Hypothalamus (tissue), 51 donors: Measurements from ENCODE around the gene FGF19.

Experiments
- DNase-seq, 51 donors: peaks; one replicate each; lab custom pipeline; 2025; lab: John Stamatoyannopoulos, UW

Gene FGF19

DNA sequence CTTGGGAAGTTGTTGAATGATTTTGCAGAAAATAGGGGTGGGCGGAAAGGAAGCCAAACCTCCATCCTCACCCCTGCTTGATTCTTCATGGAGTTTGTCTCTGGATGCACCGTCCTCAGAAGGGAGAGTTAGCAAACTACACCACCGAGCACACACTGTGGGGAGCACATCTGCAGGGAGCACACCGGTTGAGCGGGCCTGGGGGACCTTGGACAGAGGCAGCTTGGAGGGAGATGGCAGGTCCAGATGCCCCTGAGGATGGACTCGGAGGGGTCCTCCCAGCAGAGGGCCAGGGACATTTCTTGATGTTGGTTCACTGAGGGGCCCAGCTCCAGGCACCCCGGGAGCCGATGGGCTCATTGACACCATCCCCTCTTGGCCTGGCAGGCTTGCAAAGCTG is 15.1 kb upstream of the FGF19 start:
- DNase-seq, result no peak

DNA sequence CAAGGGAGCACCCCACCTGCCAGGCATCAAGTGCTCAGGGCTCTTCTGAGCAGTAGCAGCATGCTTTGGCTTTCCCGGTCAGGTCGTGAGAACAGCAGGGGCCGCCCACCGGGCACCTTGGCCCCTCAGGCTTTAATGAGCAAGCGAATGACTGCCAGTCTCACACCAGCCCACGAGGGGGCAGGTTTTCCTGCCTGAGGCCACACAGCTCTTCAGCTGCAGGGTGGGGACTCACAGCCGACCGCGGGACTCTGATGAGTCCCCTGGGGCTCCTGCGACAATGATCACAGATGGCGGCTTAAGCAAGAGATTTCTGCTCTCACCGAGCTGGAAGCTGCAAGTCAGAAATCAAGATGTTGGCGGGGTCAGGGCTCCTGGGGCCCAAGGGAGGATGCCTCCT is 14.3 kb upstream of the FGF19 start:
- DNase-seq, result no peak

DNA sequence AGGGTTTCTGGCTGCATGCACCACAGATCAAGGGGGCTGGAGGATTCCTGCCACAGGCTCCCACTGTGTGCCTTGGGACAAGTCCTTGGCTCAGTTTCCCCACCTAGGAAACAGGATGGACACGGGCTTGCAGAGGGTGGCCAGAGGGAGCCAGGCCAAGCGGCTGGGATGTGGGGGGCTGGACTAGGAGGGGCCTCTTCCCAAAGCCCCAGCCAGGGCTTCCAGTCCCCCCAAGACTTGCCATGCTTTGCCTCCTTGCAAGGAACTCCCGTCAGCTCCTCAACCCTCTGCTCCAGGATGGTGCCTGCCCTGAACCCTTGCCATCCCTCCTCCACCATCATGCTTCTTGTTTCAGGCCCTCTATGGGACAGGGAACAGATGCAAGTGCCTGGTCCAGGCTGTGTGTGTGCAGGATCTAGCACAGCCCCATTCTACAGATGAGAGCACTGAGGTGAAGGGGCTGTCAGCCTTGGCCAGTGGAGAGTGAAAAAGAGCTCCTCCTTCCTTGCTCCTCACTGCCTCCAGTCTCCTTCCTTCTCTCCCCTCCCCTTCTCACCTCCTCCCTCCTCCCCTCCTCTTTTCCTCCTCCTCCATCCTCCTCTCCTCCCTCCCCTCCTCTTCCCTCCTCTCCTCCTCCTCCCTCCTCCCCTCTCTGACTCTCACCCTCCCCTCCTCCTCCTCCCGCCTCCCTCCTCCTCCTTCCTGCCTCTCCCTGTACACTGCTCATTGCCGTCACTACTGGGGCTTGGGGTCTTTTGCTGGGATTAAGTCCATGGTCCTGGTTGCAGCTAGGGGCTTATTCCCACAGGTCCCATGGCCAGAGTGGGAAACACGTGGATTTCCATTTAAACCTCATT is 13.3 kb upstream of the FGF19 start:
- DNase-seq, result no peak

DNA sequence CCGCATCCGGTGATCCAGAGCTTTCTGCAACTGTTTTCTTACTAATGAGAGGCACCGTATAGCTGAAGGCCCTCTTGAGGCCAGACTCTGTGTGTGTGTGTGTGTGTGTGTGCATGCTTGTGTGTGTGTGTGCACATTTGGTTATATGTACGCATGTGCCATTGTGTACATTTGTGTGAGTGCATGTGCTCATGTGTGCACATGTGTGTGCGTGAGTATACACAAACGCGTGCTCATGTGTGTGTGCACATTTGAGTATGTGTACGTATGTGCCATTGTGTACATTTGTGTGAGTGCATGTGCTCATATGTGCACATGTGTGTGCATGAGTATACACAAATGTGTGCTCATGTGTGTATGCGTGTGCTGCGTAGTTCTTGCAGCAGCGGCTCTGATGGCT is 12.3 kb upstream of the FGF19 start:
- DNase-seq, result no peak

DNA sequence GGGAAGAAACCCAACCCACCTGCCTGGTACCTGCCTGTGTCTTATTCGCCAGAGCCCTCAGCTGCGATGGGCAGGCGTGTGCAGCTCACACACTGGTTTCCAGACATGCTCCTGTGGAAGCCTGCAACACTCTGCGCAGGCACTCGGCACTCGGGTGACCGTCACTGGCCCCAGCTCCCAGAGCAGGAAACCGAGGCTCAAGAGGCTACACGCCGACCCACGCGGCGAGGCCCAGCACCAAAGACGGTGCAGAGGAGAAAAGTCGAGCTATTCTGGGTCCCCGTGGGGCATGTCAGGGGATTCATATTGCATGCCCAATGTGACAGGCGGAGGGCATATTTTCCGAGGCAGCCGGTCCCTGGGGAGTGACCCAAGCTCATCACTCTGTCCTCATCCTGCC is 11.6 kb upstream of the FGF19 start:
- DNase-seq, result no peak

DNA sequence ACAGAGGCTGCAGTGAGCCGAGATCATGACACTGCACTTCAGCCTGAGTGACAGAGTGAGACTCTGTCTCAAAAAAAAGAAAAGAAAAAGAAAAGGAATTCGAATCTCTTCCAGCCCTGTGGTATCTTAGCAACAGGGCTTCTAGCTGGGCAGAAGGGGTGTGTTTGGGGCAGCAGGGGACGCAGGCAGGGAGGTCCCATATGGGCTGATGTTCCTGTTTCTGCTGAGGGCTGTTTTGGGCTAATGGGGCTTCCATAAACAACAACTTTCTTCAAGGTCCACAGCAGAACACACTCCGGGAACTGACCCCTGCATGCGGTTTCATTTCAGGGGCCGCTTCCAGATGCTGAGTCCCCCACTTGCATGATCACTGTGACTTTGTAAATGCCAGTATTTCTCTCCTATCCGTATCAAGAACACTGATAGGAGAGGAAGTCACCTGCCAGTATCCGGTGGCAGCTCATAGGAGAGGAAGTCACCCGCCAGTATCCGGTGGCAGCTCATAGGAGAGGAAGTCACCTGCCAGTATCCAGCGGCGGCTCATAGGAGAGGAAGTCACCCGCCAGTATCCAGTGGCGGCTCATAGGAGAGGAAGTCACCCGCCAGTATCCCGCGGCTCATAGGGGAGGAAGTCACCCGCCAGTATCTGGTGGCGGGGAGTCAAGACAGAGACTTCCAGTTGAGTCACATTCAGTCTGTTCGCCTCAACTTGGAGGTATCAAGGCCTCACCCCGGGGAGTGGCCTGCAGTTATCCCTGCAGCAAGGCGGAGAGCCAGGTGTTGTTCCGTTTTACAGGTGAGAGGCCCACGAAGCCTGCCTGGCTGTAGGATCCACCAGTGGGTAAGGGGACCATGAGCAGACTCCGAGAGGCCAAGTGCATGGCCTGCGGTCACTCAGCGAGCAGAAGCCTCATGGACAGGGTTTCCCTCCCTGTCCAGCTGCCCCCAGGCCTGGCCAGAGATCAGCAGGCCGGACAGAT is 8.3 kb upstream of the FGF19 start:
- no peak for DNase-seq

DNA sequence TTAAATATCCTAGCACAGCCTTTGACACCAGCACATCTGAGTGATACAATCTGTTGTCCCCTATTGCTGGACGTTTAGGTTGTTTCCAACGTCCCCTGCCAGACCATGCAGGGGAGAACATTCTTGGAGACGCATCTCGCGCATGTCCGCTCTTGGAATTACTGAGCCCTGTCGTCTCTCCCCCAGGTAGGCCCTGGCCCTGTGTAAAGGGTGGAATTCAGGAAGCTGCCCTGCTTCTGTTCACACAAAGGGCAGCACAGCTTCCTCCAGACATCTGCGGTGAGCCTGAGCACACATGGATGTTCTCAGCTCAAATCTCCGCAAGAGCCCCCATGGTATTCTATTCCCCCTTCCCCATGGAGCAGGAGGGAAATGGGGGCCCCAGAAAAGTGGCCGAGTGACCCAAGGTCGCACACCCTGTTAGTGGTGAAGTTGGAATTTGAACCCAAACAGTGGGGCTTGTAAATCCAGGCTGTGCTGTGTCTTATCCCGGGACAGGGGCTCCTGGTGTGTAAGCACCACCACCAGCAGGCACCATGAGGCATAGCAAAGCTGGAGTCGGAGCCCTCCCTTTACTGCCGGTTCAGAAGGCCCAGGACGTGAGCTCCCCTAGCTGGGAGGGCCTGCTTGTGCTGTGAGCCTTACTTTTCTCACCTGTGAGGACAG is 5.0 kb upstream of the FGF19 start:
- DNase-seq, result no peak

DNA sequence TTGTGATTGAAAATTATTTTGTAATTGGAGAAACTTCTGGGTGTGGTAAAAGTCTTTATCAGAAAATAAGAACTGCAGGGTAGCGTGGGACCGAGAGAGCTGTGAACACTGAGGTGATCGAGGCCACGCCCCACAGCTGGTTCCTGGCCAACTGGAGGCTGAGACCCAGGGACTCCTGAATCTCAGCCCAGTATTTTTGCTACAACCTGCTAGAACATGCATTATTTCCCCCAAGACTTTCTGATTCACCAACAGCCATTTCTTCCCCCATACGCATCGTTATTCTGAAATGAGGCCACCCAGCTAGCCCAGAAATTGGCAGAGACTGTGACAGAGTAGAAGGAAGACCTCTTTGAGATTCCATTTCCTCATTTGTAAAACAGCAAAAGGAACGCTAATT is 3.4 kb upstream of the FGF19 start:
- no peak for DNase-seq

DNA sequence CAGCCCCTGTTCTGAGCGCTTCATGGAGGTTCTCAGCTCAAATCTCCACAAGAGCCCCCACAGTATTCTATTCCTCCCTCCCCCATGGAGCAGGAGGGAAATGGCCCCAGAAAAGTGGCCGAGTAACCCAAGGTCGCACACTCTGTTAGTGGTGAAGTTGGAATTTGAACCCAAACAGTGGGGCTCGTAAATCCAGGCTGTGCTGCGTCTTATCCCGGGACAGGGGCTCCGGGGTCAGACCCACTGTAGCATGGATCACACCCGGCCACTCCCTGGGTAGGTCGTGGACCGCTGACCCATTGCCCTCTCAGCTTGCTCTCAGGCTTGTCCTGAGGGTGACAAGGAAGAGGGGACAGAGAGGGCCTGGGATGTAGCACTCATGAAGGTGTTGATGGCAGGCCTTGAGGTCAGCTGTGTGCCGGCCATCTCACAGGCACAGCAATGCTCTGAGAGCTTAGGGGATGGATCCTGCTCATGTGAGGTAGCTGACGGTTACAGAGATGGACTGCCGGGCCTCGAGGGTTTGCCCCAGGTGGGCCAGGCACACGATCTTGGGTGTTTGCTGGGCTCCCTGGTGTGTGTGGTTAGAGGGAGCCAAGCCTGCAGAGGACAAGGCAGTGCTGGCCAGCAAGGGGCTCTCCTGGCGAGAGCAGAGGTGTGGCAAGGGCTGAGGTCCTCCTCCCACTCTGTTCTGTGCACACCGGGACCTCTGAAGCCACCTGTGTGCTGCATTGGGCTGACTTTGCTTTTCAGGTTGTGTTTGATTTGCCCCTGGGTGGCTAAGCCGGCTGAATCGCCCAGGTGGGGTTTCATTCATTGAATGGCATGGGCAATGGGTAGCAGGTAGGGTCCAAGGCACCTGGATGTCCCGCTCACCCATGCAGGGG is 2.3 kb upstream of the FGF19 start:
- DNase-seq, result no peak

DNA sequence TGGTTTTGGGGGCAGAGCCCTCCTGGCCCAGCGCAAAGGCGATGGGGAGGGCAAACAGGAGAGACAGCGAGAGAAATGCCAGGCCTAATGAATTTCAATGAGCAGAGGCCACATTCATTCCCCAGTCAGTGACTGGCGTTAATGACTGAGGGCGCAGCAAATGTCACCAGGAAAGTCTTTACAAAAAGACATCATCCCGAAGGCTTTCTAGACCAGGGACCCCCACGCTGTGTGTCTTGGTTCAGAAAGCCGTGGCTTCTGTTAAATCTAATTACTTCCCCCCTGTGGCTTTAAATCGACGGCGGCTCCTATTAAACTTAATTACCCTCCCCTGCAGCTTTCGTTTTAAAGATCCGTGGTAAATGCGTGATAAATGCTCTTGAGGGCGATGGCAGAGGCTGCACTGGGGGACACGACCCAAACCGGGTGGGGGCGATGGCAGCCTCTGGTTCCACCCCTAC is 1.6 kb upstream of the FGF19 start:
- DNase-seq, result no peak

DNA sequence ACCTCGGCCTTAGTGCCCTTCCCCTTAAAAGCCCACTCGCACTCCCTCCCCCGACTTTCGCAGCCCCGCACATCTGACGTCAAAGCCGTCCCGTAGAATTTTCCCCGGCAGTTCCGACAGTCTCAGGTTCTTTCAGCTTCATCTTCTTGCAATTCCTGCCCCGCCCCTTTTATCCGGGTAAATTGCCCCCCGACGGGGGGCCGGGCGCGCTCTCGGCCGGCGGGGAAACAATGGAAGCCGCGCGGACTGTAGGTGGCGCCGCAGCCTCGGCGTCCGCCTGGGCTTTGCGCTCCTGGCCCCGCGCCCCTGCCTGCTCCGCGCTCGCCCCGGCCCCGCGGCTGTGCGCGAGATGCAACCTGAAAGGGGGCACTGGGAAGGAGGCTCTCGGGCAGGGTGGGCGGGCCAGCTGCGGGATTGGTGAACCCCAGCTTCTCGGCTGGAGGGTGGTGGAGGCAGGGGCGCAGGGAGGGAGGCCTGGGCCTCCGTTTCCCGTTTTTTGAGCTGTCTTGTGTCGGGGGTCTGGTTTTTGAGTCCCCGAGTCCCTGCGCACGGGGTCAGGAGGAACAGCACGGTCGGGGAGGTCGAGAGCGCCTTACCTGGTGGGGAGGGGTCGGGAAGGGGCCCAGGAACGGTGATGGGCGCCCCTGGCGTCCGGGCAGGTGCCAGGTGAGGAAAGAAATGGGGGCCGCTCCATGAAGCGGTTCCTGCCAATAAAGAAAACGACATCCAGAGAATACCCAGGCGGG is 859 bp upstream of the FGF19 start:
- DNase-seq, result peak in 2 of 51 donors; percentile 3 to 19

DNA sequence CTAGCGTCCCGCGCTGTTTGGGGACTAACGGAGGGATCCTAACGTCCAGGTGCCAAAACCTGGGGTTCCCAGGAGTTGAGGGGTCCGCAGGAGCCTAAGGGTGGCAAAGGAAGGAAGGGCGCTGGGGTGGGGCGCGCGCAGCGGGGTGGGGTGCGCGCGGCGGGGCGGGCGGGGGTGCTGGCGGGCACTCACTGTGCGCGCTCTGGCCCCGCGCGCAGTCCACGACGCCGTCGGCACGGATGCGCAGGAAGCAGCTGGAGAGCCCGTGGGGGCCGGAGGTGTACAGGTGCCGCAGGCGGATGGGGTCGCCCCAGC is 412 bp downstream of the FGF19 start:
- no peak for DNase-seq

DNA sequence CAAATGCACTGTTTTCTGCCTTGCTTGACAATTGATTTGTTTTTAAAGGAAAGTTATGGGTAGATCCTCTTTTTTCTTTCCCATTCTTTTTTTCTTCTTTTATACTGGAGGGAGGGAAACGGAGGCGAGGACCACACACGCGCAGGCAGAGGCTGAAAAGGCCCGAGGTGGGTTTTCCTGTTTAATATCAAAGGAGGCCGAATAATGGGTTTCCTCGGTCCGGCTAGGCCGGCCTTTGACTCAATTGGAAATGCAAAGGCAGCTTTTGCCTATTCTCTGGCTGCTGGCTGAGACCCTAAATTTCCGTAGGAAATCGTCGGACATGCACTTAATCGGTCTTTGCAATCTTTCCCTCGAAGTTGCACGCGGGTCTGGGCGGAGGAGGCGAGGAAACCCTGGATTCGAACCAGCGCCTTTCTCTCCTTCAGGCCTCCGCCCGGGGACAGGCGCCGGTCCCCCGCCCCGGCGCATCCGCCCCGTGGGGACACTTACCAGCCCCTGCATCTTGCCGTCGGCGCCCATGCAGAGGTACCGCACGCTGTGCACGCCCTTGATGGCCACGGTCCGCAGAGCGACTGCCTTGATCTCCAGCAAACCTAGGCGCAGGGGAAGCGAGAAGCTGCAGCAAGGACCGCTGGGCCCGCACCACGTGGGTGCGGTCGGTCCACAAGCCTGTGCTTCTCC is 911 bp downstream of the FGF19 start:
- DNase-seq, result no peak

DNA sequence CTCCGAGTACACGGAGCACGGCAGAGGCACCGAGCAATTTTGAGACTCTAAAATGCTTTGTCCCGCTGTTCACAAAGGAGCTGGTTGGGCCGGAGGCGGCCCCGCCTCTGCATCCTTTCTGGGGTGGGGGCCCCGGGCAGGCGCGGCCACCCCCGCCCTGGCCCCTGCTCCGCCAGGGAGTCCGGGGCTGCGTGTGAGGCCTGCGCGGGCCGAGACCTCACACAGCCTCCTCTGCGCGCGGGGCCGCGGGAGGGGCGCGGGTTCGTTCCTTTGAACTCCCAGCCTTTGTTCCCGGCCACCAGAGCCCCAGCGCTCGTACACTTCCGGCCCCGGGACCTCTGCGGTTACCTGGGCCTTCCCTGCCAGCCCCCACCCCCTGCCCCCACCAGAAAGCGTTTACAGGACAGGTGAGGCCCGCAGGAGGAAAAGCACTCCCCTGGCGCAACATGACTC is 1.6 kb downstream of the FGF19 start:
- no peak for DNase-seq

DNA sequence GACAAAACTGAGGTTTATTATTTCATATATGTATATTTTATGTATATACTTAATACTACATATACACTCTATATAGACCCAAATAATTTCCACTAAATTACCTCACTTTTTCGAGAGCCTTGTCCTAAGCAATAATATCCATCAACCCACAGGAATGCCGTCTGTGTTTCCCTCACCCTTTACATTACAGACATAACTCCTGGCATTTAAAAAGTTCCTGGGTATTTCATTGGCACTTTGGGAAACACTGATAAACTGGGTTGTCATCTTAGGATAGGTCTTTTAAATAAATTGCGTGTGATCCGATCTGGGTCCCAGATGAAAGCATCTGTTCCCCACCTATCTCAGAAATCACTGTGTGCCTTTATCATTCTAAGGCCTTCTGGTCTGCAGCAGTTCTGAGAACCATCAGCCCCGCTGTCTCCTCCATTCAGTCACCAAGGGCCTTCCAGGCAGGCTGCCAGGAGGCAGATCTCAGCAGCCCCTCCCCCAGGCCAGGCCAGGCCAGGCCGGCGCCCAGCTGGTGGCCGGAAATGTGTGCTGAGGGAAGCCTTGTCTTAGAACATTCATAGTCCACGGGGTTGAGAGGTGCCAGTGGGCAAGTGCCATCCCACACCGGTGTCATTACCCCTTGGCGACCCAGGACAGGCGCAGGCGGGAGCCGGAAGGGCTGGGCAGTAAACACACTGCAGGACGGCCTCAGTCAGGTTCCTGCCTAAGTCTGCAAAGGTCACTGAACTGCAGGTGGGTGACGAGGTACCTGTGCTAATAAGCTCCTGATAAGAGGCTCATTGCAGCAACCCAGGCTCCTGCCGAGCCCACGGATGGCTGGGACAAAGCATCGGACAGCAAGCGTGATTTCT is 3.3 kb downstream of the FGF19 start:
- peak in 44 of 51 donors; percentile 3 to 71 (median 38) for DNase-seq

DNA sequence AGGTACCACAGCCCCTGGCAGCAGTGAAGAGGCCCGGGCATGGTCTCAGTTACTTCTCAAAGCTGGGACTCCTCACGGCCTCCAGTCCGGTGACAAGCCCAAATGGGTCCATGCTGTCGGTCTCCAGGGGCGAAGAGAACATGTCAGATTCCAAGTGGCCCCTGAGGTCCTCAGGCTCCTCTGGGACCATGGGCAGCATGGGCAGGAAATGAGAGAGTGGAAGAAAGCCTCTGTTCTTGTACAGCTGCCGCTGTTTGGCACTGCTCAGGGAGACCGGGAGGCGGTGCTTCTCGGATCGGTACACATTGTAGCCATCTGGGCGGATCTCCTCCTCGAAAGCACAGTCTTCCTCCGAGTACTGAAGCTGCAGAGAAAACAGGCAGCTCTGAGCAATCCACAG is 4.6 kb downstream of the FGF19 start:
- DNase-seq, result no peak

DNA sequence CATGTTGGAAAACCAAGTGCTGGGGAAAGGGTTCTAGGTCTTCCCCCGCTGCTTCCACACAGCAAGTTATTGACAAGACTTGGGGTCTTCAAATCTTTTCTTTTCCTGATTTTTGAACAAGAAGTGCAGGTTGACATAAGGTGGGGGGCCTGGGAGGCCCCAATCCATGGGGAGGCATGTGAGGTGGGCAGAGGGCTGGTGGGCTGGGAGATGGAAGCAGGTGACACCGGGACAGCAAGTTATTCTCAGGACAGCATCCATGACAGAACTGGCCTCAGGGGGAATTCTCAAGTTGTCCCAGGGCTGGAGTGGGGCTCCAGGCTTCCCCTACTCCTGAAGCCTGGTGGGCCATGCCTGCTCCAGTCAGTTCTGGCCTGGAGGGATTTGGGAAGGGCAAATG is 5.5 kb downstream of the FGF19 start:
- no peak for DNase-seq

DNA sequence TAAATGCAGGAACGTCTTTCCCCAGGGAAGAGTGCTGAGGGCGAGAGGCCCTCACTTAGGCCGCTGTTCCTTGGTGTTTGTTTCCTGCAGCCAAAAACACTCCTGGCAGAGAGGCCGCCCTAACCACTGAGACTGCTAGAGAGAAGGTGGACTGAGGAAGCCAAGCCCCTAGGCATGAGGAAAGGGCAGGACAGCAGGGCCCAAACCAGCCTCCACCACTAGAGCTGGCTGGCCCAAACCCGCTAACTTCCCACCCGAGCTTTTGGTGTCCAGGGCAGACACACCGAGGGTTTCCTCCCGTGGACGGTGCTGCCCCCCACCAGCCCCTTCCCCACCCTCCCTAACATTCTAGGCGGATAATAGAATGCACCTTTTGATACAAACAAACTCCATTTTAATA is 6.0 kb downstream of the FGF19 start:
- no peak for DNase-seq
